Amniotic stem cell (primary cell): ENCODE results near the gene WASF1.
"Not testable (repeated sequence)": the region's sequence is repeated elsewhere in the genome, so short reads cannot be mapped to it uniquely, and the experiment has no call there.

Experiments
- DNase-seq: peaks from one replicate; lab custom pipeline; 2025; lab: John Stamatoyannopoulos, UW

Gene WASF1

DNA sequence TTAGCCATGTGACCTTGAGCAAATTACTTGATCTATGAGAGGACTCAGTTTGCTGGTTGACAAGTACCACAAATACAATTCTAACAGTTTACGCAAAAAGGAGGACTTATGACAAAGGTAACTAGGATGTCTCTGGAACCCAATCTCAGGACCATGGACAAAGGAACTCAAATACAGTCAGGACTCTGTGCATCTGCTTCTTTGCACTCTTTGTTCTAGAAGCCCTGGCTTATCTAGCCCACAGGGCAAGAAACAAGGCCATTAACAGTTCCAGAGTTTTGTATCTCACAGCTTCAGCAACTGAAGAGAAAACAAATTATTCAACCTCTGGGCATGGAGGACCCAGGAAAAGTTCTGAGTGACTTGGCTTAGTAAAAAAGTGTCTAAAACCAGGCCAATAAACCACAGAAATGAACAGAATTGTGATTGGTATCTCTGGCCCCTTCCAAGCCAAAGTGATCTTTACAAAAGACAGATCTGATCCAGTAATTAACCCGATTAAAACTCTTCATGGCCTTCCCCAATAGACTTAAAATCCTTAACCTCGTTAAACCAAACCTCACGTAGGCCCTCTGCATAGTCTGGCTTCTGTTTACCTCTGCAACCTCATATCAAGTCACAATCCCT is 5.9 kb downstream of the WASF1 start:
- no peak for DNase-seq

DNA sequence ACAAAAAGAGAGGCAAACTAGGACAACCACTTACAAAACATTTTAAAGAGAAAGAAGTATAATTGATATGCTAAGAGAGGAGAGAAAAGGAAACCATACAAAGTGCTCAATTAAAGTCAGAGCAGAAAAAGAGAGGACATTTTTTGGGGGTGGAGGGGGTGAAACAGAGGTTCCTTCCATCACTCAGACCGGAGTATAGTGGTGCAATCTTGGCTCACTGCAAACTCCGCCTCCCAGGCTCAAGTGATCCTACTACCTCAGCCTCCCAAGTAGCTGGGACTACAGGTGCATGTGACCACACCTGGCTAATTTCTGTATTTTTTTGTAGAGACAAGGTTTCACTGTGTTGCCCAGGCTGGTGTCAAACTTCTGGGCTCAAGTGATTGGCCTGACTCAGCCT is 9.4 kb downstream of the WASF1 start:
- DNase-seq = no peak

GRCh38 chr6:110158479-110158878 is 21.0 kb downstream of the WASF1 start:
- no peak for DNase-seq

GRCh38 chr6:110147870-110148269 is 31.6 kb downstream of the WASF1 start:
- DNase-seq = no peak

DNA sequence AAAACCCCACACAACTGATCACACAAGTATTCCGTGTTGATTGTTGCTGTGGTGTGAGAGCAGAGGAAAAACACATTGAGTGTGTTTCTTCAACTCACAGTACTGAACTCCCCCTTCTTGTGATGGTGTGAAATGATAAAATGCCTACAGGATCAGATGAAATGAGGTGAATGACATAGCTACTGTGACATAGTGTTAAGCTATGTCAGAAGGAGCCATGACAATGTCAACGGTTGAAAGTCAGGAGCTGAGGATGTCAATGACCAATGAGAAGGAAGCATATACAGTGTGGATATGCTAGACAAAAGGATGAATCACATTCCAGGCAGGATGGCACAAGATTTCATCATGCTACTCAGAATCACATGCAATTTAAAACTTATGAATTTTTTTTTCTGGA is 38.8 kb downstream of the WASF1 start:
- DNase-seq = no peak

DNA sequence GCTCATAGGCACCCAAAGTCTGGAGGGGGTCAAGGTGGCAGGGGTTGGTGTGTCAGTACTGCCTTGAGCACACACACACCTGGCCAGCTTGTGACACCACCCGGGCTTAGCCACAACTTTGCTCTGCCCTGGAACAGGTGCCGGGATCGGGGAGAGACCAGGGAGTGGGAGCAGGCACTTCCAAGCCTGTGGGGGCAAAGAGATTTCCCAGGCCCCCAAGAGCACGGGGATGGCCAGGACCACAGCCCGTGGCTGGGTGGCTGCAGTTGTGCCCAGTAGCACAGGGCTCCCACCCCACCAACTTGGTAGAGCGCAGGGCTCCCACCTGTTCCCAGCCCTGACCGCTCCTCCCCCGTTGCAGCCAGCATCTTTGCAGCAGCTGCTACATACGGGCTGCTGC is 40.4 kb downstream of the WASF1 start:
- DNase-seq = no peak

GRCh38 chr6:110137924-110138887 is 41.3 kb downstream of the WASF1 start:
- no peak for DNase-seq

DNA sequence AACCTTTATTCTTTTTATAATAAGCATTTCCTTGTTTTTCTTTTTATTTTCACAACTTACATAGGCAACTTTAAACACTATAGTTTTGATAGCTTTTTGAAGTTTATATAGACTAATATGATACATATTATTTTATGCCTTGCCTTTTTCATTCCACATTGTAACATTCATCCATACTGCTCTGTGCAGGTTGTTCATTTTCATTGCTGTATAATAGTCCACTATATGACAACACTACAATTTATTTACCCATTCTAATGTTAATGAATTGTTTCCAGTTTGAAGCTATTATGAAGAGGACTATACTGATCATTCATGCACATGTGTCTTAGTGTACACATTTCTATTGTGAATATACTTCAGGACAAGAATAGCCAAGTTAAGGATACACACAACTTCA is 49.1 kb downstream of the WASF1 start:
- DNase-seq = no peak

DNA sequence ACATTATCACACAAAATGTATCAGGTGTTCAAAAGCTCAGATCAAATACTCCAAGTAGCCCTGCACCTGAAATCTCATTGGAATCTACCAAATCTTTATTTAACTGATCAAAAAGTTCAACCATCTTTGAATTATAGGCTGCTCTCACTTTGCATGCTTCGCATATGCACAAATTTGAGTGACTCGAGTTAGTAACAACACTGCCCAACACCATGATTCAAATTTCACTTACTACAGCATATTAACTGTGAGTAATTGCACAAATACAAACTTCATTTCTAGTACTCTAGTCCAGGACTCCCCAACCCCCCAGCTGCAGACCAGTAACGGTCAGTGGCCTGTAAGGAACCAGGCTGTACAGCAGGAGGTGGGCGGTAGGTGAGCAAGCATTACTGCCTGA is 51.1 kb downstream of the WASF1 start:
- DNase-seq = no peak

- no peak for DNase-seq
Measured at GRCh38 chr6:110125361-110125760, 54.1 kb downstream of the WASF1 start.

DNA sequence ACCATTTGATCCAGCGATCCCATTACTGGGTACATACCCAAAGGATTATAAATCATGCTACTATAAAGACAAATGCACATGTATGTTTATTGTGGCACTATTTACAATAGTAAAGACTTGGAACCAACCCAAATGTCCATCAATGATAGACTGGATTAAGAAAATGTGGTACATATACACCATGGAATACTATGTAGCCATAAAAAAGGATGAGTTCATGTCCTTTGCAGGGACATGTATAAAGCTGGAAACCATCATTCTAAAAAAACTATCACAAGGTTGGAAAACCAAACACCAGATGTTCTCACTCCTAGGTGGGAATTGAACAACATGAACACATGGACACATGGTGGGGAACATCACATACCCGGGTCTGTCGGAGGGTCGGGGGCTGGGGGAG is 57.8 kb downstream of the WASF1 start:
- not testable (repeated sequence) for DNase-seq

- no peak for DNase-seq
Measured at GRCh38 chr6:110116258-110116657, 63.2 kb downstream of the WASF1 start.

DNA sequence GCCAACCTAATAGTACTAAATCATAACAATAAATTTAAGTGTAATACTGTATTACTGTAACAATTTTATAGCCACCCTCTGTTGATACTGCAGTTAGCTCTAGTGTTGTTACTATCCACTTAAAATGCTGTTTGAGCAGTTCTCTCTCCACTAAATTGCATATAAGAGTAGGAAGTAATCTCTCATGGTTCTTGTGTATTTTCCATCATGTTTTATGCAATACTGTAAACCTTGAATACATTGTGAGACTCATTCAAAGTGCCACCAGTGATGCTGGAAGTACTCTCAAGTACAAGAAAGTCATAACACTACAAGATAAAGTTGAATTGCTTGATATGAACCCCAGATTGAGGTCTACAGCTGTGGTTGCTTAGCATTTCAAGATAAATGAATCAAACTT is 65.5 kb downstream of the WASF1 start:
- no peak for DNase-seq

GRCh38 chr6:110105296-110105695 is 74.2 kb downstream of the WASF1 start:
- DNase-seq = no peak

- DNase-seq = no peak
Measured at GRCh38 chr6:110103260-110103659, 76.2 kb downstream of the WASF1 start.

DNA sequence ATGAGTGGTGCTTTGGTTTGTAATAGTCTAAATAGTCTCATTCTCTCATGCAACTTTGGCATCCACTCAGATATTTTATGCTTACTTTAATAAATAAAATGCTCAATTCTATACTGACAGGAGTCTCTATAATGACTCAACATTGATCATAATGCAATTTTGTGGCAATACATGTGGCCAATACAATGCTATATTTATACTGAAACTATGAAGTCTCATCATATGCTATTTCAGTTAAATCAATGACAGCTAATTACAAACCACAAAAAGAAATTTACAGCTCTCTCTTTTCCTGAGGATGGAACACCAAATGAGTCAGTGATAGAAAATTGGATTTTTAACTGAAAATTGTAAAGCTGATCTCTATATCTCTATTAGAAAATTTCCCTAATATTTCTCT is 77.1 kb downstream of the WASF1 start:
- DNase-seq = no peak

- DNase-seq = no peak
Measured at GRCh38 chr6:110101885-110102284, 77.6 kb downstream of the WASF1 start.

DNA sequence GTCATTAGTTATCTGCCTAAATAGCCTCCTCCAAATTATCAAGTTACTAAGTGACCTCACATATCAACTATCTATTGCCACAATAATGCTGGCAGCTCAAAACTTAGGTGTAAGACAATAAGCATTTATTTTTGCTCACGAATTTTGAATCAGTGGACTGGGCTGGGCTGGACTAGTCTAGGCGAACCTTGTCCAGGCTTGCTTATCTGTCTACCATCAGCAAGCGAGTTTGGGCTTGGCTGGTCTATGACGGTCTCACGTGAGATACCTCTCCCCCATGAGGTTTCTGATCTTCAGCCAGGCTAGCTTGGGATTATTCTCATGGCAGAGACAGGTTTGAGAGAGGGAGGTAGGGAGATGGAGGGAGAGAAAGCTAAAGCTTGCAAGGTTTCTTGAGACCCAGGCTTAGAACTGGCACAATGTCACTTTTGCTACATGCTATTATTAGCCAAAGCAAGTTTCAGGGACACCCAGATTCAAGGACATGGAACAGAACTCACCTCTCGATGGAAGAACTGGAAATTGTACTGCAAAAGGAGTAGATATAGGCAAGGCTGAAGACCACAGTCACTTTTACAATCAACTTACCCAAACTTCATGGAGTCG is 80.9 kb downstream of the WASF1 start:
- DNase-seq = no peak

- no peak for DNase-seq
Measured at GRCh38 chr6:110097443-110097842, 82.0 kb downstream of the WASF1 start.

- DNase-seq = no peak
Measured at GRCh38 chr6:110095935-110096334, 83.5 kb downstream of the WASF1 start.

- no peak for DNase-seq
Measured at GRCh38 chr6:110095101-110095500, 84.4 kb downstream of the WASF1 start.

DNA sequence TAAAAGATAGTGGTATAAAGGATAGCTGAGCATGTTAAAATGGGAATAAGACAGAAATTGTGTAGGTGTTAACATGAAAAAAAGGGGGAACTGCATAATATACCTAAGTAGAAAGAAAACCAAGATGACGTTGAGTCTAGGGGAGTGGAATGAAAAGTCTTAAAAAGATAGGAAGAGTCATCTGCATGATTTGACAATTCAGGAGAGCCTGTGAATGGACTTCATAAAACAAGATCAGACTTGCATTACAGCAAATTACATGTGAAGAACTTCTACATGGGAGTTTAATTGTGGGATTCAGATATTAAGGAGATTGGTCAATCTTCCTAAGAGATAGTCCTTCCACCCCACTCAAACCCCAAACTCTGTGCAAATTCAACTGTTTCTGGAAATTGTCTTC is 85.5 kb downstream of the WASF1 start:
- DNase-seq = no peak

- no peak for DNase-seq
Measured at GRCh38 chr6:110090876-110091275, 88.6 kb downstream of the WASF1 start.
